ENCODE data around the gene PATJ. TPM values are rescaled to one million over a fixed set of nuclear protein-coding genes. Genes with fewer than 3 reads are reported as not detected.

The PATJ gene
- total and polyA plus RNA-seq, 2 experiments from 2014 or later, result 20.0 to 44.8 TPM

GRCh38 chr1:62062087-62062486 is 319.8 kb downstream of the PATJ start:
- no peaks in the 10 kb centered on the region for H3K9me3 ChIP-seq (ENCODE audit: low read depth)
- no peak for DNase-seq (ENCODE audit: low spot score)
- TF ChIP-seq CTCF (IDR thresholded peaks at IDR 0.05; ENCODE audit: poor library complexity), result no peak
- no peak for TF ChIP-seq EZH2phosphoT487 (IDR thresholded peaks at IDR 0.05; ENCODE audit: low read depth, severe bottlenecking, unreplicated experiment)
- TF ChIP-seq EZH2 (IDR thresholded peaks at IDR 0.05; ENCODE audit: borderline replicate concordance), result no peak
- no peaks in the 10 kb centered on the region for H4K20me1 ChIP-seq (ENCODE audit: insufficient read depth, poor library complexity, severe bottlenecking)
- H3K4me1 ChIP-seq (ENCODE audit: insufficient read depth), result no peaks in the 10 kb centered on the region
- H3K4me2 ChIP-seq, result no peak overlapping the region
- H3K27ac ChIP-seq, result no peak overlapping the region
- H3K79me2 ChIP-seq, result no peaks in the 10 kb centered on the region
- WGBS (ENCODE audit: low lambda C conversion rate, missing lambda C conversion rate), result 86% methylated on average over 1 of the region's 1 CpG
- H3K36me3 ChIP-seq (replicated peaks; ENCODE audit: insufficient read depth, low read depth), result no peaks in the 10 kb centered on the region
- no peaks in the 10 kb centered on the region for H3K9me2 ChIP-seq (replicated peaks; ENCODE audit: insufficient read depth)
- no peak overlapping the region for H2AFZ ChIP-seq
- no peak overlapping the region for H3K4me3 ChIP-seq
- no peaks in the 10 kb centered on the region for H3K27me3 ChIP-seq

- Histone ChIP-seq H4K20me1 (ENCODE audit: insufficient read depth, poor library complexity, severe bottlenecking) (no peaks in the 10 kb centered on the region), H3K36me3 (replicated peaks; ENCODE audit: insufficient read depth, low read depth) (no peaks in the 10 kb centered on the region), H3K4me1 (ENCODE audit: insufficient read depth) (no peaks in the 10 kb centered on the region), H3K27ac (no peak overlapping the region), H3K9me2 (replicated peaks; ENCODE audit: insufficient read depth) (no peaks in the 10 kb centered on the region), H3K27me3 (no peaks in the 10 kb centered on the region), H3K4me2 (no peak overlapping the region), H2AFZ (no peak overlapping the region), H3K79me2 (no peaks in the 10 kb centered on the region), H3K4me3 (no peak overlapping the region), H3K9me3 (ENCODE audit: low read depth) (no peaks in the 10 kb centered on the region)
- 90% methylated on average over 4 of the region's 4 CpGs for WGBS (ENCODE audit: low lambda C conversion rate, missing lambda C conversion rate)
- TF ChIP-seq EZH2 (IDR thresholded peaks at IDR 0.05; ENCODE audit: borderline replicate concordance) (no peak), EZH2phosphoT487 (IDR thresholded peaks at IDR 0.05; ENCODE audit: low read depth, severe bottlenecking, unreplicated experiment) (no peak), CTCF (IDR thresholded peaks at IDR 0.05; ENCODE audit: poor library complexity) (no peak)
- DNase-seq (ENCODE audit: low spot score), result no peak
These were observed 322.6 kb downstream of the PATJ start for GRCh38 chr1:62064829-62065407.

GRCh38 chr1:62066713-62067112 is 324.4 kb downstream of the PATJ start:
- no peak for DNase-seq (ENCODE audit: low spot score)
- Histone ChIP-seq H3K4me1 (ENCODE audit: insufficient read depth) (no peaks in the 10 kb centered on the region), H4K20me1 (ENCODE audit: insufficient read depth, poor library complexity, severe bottlenecking) (no peaks in the 10 kb centered on the region), H3K27me3 (no peaks in the 10 kb centered on the region), H3K27ac (no peak overlapping the region), H3K9me2 (replicated peaks; ENCODE audit: insufficient read depth) (no peaks in the 10 kb centered on the region), H3K79me2 (no peaks in the 10 kb centered on the region), H3K9me3 (ENCODE audit: low read depth) (no peaks in the 10 kb centered on the region), H2AFZ (no peak overlapping the region), H3K4me2 (no peak overlapping the region), H3K4me3 (no peak overlapping the region), H3K36me3 (replicated peaks; ENCODE audit: insufficient read depth, low read depth) (no peaks in the 10 kb centered on the region)
- TF ChIP-seq EZH2 (IDR thresholded peaks at IDR 0.05; ENCODE audit: borderline replicate concordance) (no peak), CTCF (IDR thresholded peaks at IDR 0.05; ENCODE audit: poor library complexity) (no peak), EZH2phosphoT487 (IDR thresholded peaks at IDR 0.05; ENCODE audit: low read depth, severe bottlenecking, unreplicated experiment) (no peak)
- 95% methylated on average over 2 of the region's 2 CpGs for WGBS (ENCODE audit: low lambda C conversion rate, missing lambda C conversion rate)

Data from hepatocyte (in vitro differentiated cells).